ENCODE measurements around the gene AKT1S1.

DNA sequence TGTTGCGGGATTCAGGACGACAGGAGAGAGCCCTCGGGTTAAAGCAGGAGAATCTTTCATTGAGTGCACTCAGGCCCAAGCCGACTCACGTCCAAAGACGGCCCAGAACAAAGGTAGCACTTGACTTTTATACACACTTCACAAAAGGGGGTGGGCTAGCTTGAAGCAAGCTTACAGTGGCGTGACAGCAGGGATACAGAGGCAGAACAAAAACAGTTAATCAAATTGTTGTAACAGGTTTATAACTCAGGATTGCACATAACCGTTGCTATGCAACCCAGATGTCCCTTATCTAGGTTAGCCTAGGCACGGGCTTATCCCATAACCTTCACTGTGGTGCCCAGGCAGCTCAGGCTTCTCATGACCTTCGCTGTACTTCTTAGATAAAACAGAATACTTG, 57.0 kb downstream of the AKT1S1 start:
- TF ChIP-seq, protein P1, sequence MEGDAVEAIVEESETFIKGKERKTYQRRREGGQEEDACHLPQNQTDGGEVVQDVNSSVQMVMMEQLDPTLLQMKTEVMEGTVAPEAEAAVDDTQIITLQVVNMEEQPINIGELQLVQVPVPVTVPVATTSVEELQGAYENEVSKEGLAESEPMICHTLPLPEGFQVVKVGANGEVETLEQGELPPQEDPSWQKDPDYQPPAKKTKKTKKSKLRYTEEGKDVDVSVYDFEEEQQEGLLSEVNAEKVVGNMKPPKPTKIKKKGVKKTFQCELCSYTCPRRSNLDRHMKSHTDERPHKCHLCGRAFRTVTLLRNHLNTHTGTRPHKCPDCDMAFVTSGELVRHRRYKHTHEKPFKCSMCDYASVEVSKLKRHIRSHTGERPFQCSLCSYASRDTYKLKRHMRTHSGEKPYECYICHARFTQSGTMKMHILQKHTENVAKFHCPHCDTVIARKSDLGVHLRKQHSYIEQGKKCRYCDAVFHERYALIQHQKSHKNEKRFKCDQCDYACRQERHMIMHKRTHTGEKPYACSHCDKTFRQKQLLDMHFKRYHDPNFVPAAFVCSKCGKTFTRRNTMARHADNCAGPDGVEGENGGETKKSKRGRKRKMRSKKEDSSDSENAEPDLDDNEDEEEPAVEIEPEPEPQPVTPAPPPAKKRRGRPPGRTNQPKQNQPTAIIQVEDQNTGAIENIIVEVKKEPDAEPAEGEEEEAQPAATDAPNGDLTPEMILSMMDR (IDR thresholded peaks at IDR 0.05), result no peak
- TF ChIP-seq POLR2A (IDR thresholded peaks at IDR 0.05), result no peak
